ENCODE results near the gene LTA.
"Not testable (repeated sequence)": the region's sequence is repeated elsewhere in the genome, so short reads cannot be mapped to it uniquely, and the experiment has no call there.

The LTA gene

GRCh38 chr6:31541658-31542521 is 30.2 kb upstream of the LTA start, which contains the start of gene DDX39B:
DDX39B (minus strand) TSS chr6:31542003; CDS start chr6:31540532, 1,471 bp downstream.
- peak; percentile 80 to 91 (median 86) for DNase-seq (ENCODE audit: low read depth in 3 of 3, low spot score in 1 of 3)

GRCh38 chr6:31543639-31544038 is 28.4 kb upstream of the LTA start:
- DNase-seq (ENCODE audit: low read depth in 3 of 3, low spot score in 1 of 3), result no peak

- DNase-seq (ENCODE audit: low read depth in 3 of 3, low spot score in 1 of 3), result no peak
Measured at GRCh38 chr6:31544676-31545075, 27.4 kb upstream of the LTA start.

GRCh38 chr6:31545291-31545690 is 26.8 kb upstream of the LTA start:
- DNase-seq (ENCODE audit: low read depth in 3 of 3, low spot score in 1 of 3), result no peak

DNA sequence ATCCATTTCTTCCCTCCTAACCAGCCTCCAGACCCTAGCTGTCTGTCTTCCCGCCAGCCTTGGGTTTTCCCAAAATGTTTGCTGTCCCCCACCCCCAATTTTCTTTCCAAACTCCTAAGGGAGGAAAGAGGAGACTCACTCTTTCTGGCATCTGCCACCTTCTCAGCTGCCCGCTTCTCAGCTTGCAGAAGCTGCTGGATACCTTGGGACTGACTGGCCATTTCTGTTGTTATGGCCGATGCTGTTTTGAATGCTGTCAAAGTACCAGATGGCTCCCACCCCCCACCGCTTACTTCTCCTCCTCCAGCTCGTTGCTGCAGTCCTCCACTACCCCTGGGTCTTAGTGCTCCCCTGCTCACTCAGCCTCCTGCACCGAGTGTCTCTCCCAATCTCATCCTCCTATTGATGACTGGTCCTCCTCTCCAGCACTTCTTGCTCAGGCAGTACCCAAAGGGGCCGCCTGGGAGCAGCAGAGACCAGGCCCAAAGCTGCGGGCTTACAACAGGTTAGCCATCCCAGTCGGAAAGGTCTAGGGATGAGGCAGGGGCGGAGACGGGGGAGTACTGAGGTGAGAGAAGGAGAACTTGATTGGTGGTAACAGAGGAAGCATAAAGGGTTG is 25.6 kb upstream of the LTA start, which contains the start of gene ATP6V1G2:
ATP6V1G2 (minus strand) TSS at position 270 of the 619 bp plus-strand sequence; CDS start at position 221, 49 bp downstream.
- peak in 2 of 3 donors; percentile 68 to 79 for DNase-seq (ENCODE audit: low read depth in 3 of 3, low spot score in 1 of 3)

- peak; percentile 71 to 75 (median 72) for DNase-seq (ENCODE audit: low read depth in 3 of 3, low spot score in 1 of 3)
Measured at GRCh38 chr6:31546958-31547726, 24.9 kb upstream of the LTA start, which contains the start of gene NFKBIL1. NFKBIL1 (plus strand) TSS chr6:31547608; CDS start chr6:31547695, 87 bp downstream.

DNA sequence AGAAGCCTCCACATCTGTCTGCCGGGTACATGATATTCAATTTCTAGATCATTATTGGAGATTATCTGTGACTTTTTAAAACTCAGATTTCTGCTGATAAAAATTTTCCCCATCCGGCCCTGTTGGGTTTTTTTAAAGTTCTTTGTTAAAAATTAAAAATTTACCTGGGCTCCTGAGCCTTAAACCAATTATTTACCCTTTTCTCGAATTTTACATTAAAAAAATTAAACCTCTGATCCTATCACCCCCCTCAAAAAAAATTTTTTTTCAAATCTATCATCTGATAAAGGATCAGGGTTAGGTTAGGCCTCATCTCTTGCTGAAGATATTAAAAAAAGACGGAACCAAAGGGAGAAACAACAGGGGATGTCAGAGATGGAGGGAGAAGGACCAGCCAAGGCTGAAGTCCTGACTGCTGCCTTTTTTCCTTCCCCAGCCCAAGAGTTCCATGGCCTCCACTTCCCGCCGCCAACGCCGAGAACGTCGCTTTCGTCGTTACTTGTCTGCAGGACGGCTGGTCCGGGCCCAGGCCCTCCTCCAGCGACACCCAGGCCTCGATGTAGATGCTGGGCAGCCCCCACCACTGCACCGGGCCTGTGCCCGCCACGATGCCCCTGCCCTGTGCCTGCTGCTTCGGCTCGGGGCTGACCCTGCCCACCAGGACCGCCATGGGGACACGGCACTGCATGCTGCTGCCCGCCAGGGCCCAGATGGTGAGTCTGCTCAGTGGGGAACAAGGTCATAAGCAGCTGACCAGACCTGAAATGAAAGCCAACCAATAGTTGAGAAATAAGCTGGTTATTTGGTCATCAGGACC is 24.2 kb upstream of the LTA start:
- no peak for DNase-seq (ENCODE audit: low read depth in 3 of 3, low spot score in 1 of 3)

DNA sequence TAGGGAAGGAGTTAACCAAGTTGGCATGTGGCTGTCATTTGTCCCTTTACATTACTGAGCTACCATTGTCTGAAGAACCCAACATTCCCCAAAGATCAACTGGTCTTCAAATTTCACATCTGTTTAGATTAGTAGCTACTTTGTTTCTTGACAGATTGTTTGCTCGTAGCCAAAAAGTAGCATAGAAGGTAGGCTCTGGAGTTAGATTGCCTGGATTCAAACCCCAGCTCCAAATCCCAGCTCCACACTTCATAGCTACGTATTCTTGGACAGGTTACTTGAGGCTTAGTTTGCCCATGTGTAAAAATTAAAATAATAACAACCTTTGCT is 23.6 kb upstream of the LTA start:
- no peak for DNase-seq (ENCODE audit: low read depth in 3 of 3, low spot score in 1 of 3)

DNA sequence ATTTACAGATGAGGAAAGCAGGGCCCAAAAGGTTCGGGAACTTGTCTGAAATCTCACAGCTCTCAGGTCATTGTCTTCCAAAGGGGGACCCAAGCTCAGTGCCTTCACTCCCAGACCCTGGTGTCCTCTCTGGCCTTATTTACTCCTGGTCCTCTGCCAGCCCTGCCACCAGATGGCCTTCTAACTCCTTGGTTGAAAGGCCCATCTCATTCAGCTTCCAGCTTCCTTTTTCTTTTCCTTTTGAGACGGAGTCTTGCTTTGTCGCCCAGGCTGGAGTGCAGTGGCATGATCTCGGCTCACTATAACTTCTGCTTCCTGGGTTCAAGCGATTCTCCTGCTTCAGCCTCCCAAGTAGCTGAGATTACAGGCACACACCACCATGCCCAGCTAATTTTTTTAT is 20.7 kb upstream of the LTA start:
- not testable (repeated sequence) for DNase-seq (ENCODE audit: low read depth in 3 of 3, low spot score in 1 of 3)

- DNase-seq (ENCODE audit: low read depth in 3 of 3, low spot score in 1 of 3), result no peak
Measured at GRCh38 chr6:31556307-31556706, 15.8 kb upstream of the LTA start.

DNA sequence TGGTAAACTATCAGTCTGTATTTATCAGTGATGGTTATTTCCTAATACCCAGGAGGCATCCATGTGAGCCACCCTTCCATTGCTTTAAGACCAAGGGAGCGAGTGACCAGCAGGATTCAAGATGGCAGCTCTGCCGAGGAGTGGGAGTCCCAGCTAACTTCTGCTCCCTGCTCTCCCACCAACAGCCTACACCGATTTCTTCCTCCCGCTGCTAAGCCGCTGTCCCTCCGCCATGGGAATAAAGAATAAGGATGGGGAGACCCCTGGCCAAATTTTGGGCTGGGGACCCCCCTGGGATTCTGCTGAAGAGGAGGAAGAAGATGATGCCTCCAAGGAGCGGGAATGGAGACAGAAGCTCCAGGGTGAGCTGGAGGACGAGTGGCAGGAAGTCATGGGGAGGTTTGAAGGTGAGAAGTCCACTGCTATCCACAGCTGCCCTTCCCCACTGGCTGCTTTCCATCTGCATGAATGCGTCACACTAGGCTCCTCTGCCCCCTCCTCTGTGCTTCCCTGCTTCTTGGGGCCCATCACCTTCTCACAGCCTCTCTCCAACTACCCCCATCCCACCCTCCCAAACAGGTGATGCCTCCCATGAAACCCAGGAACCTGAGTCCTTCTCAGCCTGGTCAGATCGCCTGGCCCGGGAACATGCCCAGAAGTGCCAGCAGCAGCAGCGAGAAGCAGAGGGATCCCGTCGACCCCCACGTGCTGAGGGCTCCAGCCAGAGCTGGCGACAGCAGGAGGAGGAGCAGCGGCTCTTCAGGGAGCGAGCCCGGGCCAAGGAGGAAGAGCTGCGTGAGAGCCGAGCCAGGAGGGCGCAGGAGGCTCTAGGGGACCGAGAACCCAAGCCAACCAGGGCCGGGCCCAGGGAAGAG is 14.4 kb upstream of the LTA start:
- no peak for DNase-seq (ENCODE audit: low read depth in 3 of 3, low spot score in 1 of 3)

GRCh38 chr6:31558318-31558625 is 13.8 kb upstream of the LTA start:
- no peak for DNase-seq (ENCODE audit: low read depth in 3 of 3, low spot score in 1 of 3)

DNA sequence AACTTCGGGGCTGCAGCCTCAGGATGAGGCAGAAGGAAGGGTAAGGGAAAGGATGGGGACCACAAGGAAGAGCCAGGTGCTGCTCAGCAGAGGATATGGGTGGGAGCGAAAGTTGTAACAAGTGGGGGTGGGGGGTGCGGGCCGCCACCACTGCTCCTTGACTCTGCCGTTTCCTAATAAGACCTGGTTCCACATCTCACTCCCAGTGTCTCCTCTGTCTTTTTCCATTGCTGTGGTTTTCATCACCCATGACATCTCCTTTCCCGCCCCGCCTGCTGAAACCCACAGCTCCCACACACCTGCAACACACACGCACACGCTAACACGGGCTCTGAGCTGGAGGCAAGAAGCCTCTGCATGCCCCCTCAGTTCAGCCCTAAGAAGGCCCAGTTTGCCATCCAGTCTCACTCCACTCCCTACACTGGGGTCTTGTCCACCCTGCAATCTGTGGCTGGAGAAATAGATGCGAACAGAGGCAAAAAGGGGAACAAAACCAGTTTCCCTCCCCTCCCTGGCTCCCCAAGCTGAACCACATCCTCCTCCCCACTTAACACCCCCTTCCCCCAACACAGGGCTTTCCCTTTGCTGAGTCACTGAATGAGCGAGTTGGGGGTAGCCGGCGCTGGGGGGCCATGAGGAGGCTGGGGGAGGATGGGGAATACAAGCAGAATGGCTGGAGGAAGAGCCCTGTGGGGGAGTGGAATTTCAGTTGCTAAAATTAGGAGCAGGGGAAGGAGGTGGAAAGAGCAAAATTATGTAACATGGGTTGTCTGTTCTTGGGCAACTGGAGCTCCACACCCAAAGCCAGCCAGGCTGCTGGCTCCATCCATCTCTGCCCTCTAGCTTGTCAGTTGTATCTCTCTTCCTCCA is 13.2 kb upstream of the LTA start:
- DNase-seq (ENCODE audit: low read depth in 3 of 3, low spot score in 1 of 3), result no peak

GRCh38 chr6:31559606-31559957 is 12.5 kb upstream of the LTA start:
- DNase-seq (ENCODE audit: low read depth in 3 of 3, low spot score in 1 of 3), result no peak

- DNase-seq (ENCODE audit: low read depth in 3 of 3, low spot score in 1 of 3), result no peak
Measured at GRCh38 chr6:31559958-31560696, 12.0 kb upstream of the LTA start.

DNA sequence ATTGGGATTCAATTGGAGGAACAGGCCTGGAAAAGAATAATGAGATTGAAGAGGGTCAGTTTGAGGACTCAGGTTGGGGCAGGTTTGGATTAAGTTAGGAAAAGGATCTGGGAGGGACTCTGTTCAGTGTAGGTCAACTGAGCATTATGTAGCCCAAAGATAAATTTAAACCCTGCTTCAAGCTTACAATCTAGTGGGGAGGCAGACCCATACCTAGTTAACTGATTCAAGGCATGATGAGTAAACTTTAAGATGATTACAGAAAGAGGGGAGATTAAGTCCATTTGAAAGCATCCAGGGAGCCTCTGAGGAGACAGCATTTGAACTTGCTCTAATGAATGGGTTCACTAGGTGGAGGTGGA is 11.4 kb upstream of the LTA start:
- DNase-seq (ENCODE audit: low read depth in 3 of 3, low spot score in 1 of 3), result no peak

GRCh38 chr6:31567531-31568370 is 4.3 kb upstream of the LTA start:
- DNase-seq (ENCODE audit: low read depth in 3 of 3, low spot score in 1 of 3), result no peak

- no peak for DNase-seq (ENCODE audit: low read depth in 3 of 3, low spot score in 1 of 3)
Measured at GRCh38 chr6:31568537-31568961, 3.5 kb upstream of the LTA start.

Measured in stimulated activated CD4-positive, alpha-beta T cell treated with anti-CD3 and anti-CD28 coated beads, TNF-alpha, amount 100 ng/mL, for 1 hour (primary cell).